T follicular helper cell (primary cell): Measurements from ENCODE around the gene FAM131A.
A peak's percentile ranks its signal among the peaks of the same experiment; 100 is the strongest.
"Not testable (repeated sequence)": the region's sequence is repeated elsewhere in the genome, so short reads cannot be mapped to it uniquely, and the experiment has no call there.

Source experiments
- DNase-seq: peaks from one replicate; pipeline ENCODE4 v3.0.0-alpha.2; 2020; ENCODE audit warnings: low read depth

Gene FAM131A

GRCh38 chr3:184339451-184340135 is 2.2 kb downstream of the FAM131A start:
- DNase-seq = not testable (repeated sequence)

- DNase-seq = no peak
These were observed 4.5 kb downstream of the FAM131A start for GRCh38 chr3:184341925-184342324.

- DNase-seq = no peak
These were observed 5.9 kb downstream of the FAM131A start for GRCh38 chr3:184343200-184343876.

- no peak for DNase-seq
These were observed 7.3 kb downstream of the FAM131A start for GRCh38 chr3:184344579-184345316.

DNA sequence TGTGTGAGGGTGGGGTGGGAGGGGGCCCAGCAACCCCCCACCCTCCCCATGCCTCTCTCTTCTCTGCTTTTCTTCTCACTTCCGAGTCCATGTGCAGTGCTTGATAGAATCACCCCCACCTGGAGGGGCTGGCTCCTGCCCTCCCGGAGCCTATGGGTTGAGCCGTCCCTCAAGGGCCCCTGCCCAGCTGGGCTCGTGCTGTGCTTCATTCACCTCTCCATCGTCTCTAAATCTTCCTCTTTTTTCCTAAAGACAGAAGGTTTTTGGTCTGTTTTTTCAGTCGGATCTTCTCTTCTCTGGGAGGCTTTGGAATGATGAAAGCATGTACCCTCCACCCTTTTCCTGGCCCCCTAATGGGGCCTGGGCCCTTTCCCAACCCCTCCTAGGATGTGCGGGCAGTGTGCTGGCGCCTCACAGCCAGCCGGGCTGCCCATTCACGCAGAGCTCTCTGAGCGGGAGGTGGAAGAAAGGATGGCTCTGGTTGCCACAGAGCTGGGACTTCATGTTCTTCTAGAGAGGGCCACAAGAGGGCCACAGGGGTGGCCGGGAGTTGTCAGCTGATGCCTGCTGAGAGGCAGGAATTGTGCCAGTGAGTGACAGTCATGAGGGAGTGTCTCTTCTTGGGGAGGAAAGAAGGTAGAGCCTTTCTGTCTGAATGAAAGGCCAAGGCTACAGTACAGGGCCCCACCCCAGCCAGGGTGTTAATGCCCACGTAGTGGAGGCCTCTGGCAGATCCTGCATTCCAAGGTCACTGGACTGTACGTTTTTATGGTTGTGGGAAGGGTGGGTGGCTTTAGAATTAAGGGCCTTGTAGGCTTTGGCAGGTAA is 8.1 kb downstream of the FAM131A start:
- DNase-seq = no peak

GRCh38 chr3:184346480-184347190 is 9.2 kb downstream of the FAM131A start:
- no peak for DNase-seq

GRCh38 chr3:184347321-184348056 is 10.1 kb downstream of the FAM131A start:
- no peak for DNase-seq

GRCh38 chr3:184348057-184348382 is 10.6 kb downstream of the FAM131A start:
- DNase-seq = no peak

GRCh38 chr3:184349563-184350470 is 12.4 kb downstream of the FAM131A start:
- DNase-seq = no peak

- DNase-seq = no peak
These were observed 13.2 kb downstream of the FAM131A start for GRCh38 chr3:184350618-184351017.

DNA sequence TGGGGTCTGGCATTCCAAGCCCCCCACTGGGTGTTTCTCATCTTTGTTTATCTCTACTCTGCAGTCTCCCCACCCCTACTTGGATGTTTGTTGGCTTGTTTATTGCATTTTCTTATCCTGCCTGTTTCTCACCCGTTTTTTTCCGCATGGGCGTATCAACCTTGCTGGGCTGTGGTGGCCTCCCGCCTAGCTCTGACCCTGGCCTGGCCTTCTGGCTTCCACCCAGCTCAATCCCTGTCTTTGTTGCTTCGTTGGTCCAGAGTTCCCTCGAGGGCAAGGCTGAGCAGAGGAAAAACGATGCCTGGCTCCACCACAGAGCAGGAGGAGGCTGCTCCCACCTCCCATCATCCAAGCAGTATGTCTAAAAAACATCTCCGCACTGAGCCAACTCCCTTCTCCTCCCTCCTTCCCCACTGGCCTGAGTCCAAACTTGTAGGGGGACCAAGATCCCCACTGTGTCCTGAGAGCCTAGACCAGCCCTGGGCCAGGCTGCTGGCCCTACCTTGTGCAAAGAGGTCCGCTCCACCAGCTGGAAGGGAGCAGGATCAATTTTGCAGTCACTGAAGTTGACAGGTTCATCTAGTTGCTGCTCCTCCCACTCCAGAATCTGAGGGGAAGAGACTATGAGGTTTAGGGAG is 14.2 kb downstream of the FAM131A start:
- no peak for DNase-seq

GRCh38 chr3:184352149-184352785 is 14.9 kb downstream of the FAM131A start:
- no peak for DNase-seq

DNA sequence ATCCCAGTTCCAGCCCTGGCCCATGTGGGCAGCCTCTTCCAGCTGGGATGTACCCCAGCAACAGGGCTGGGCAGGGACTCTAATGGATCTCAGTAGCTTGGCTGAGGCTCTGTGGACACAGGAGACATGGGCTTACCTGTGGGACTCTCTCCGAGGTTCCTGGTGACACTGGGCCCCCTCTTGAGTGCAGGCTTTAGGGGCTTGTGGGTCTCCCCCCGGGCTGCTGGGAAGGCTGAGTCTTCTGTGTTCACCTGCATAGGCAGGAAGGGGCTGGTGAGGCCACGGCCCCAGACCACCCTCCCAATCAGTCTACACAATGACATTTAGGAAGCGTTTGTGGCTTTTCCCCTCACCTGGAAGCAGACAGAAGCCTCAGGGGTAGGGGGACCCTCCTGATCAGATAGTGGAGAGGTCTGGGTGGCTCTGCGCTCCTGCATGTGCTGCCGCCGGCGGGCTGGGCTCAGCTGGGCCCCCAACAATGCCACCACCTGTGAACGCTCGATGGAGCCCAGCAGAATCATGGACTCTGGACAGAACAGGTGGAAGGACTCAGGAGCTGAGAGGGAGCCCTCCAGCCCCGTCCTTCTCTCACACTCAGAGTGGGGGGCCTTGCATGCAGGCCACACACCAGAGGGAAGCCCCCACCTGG is 15.6 kb downstream of the FAM131A start:
- no peak for DNase-seq

GRCh38 chr3:184353546-184353941 is 16.1 kb downstream of the FAM131A start:
- DNase-seq = no peak

GRCh38 chr3:184354121-184354728 is 16.8 kb downstream of the FAM131A start:
- peak; percentile 42 for DNase-seq

- DNase-seq = no peak
These were observed 17.4 kb downstream of the FAM131A start for GRCh38 chr3:184354754-184355153.

DNA sequence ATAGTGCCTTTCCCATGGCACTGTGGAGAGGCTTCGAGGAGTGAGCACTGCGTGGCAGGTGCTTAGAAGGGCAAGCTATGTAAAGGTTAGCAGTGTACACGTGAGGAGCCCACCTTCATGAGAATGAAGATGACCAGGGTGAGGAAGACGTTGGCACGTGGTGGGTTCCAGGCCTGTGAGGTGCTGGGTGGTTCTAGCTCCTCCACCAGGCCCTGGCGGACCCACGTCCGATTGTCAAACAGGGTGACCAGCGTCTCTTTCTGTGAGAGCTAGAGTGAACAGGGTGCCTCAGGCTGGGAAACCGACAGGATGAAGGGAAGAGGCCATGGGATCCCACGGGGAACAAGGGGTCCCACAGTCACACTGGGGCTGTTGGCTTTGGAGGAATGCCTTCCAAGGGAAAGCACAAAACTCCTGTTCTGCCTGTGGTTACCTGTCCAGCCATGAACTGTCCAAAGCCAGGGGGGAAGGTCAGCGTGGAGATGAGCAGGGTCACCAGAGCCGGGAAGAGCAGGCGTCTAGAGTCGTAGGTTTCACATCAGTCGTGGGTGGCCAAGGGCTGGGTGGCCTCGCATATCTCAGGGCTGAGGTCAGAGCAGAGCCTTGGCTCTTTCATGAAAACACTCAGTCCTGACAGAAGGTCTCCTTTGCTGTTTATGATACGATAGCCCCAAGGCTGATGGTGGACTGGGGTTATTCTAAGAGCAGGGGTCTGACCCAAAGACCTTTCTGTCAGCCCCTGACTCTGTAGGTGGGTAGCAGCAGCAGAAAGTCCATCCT is 18.1 kb downstream of the FAM131A start:
- DNase-seq = no peak
